Dermis lymphatic vessel endothelial cell (primary cell): Measurements from ENCODE around the gene NEURL1B. TPM values are rescaled to one million over a fixed set of nuclear protein-coding genes. Genes with fewer than 3 reads are reported as not detected.

ENCODE experiments used
- total RNA-seq: library from RNA; depleted of rRNA; stranded (reverse); fragments of >200 nt; gene quantifications from 2 replicates; pipeline ENCODE4 v1.2.1, GENCODE V29; 2014

Gene NEURL1B, protein sequence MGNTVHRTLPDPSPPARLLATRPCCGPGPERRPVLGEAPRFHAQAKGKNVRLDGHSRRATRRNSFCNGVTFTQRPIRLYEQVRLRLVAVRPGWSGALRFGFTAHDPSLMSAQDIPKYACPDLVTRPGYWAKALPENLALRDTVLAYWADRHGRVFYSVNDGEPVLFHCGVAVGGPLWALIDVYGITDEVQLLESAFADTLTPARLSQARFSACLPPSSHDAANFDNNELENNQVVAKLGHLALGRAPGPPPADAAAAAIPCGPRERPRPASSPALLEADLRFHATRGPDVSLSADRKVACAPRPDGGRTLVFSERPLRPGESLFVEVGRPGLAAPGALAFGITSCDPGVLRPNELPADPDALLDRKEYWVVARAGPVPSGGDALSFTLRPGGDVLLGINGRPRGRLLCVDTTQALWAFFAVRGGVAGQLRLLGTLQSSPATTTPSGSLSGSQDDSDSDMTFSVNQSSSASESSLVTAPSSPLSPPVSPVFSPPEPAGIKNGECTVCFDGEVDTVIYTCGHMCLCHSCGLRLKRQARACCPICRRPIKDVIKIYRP
- total RNA-seq, result 0.09 and 0.11 TPM in 2 replicates

DNA sequence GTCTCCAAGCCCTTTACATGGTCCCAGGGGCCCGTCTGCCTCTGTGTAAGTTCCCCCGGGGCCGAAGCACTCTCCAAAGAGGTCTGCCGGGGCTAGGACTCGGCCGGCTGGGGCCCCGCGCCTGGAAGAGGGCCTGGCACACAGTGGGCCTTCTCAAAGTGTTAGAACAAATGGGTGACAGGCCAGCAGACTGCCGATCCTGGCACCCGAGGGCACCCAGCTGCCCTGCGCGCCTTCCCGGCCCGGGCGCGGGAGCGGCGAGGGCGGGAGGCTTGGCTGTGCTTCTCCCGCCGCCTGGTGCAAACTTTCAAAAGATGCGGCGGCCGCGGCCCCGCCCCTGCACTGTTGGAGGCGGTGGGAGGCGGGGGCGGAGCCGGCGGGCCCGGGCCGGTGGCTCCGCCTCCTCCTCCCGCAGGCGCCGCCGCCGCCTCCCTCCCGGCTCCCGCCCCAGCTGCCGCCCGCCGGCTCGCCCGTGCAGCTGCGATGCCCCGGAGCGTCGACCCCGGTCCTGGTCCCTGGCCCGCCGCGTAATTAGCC, at the start of gene NEURL1B:
TSS of gene NEURL1B (plus strand) at position 442 of the 537 bp plus-strand sequence. CDS start 144 bp downstream, outside the sequence.

Other genes with a start within 250 kb of the NEURL1B start
- 11.5 and 20.9 TPM in 2 replicates for gene SH3PXD2B, start 186.7 kb upstream of the NEURL1B start, total RNA-seq
- gene DUSP1, start 129.9 kb downstream of the NEURL1B start, total RNA-seq, result 91.4 and 341 TPM in 2 replicates
- gene ERGIC1, start 193.0 kb downstream of the NEURL1B start, total RNA-seq, result 42.4 and 58.6 TPM in 2 replicates